ENCODE data around the gene PRSS56.
"Not testable (repeated sequence)": the region's sequence is repeated elsewhere in the genome, so short reads cannot be mapped to it uniquely, and the experiment has no call there.

PRSS56 gene

GRCh38 chr2:232525199-232525598 is 5.0 kb downstream of the PRSS56 start:
- Histone ChIP-seq H3K9me3 (ENCODE audit: control insufficient read depth, low read length) (no peaks in the 10 kb centered on the region), H3K27me3 (replicated peaks; ENCODE audit: control insufficient read depth, insufficient read depth, low read length, poor library complexity, severe bottlenecking) (peaks cover 40% of the 10 kb centered on the region), H3K4me1 (ENCODE audit: control insufficient read depth, insufficient read depth, low read length, poor library complexity, severe bottlenecking) (peaks cover 27% of the 10 kb centered on the region)

GRCh38 chr2:232525791-232526371 is 5.7 kb downstream of the PRSS56 start, which contains the start of gene CHRND:
Gene CHRND, plus strand, starts transcription at chr2:232526160. Its CDS starts 56 bp downstream, at chr2:232526216.
- Histone ChIP-seq H3K27ac (ENCODE audit: insufficient read depth, low read length, poor library complexity, severe bottlenecking) (no peak within 1 kb of the TSS), H3K9me3 (ENCODE audit: control insufficient read depth, low read length) (no peaks in the 10 kb centered on the region), H3K27me3 (replicated peaks; ENCODE audit: control insufficient read depth, insufficient read depth, low read length, poor library complexity, severe bottlenecking) (peaks cover 40% of the 10 kb centered on the region), H3K4me1 (ENCODE audit: control insufficient read depth, insufficient read depth, low read length, poor library complexity, severe bottlenecking) (peaks cover 27% of the 10 kb centered on the region), H3K4me3 (ENCODE audit: insufficient read depth, low read depth, low read length, poor library complexity, severe bottlenecking) (no peak within 1 kb of the TSS), H3K36me3 (ENCODE audit: control insufficient read depth, insufficient read depth, low read length) (no peaks in the 10 kb centered on the region)
- DNase-seq = no peak

More at GRCh38 chr2:232525199-232525598, 5.0 kb downstream of the PRSS56 start:
- DNase-seq = no peak
- Histone ChIP-seq H3K4me3 (ENCODE audit: insufficient read depth, low read depth, low read length, poor library complexity, severe bottlenecking) (no peak overlapping the region), H3K36me3 (ENCODE audit: control insufficient read depth, insufficient read depth, low read length) (no peaks in the 10 kb centered on the region), H3K27ac (ENCODE audit: insufficient read depth, low read length, poor library complexity, severe bottlenecking) (no peak overlapping the region)

- DNase-seq = no peak
- peaks cover 27% of the 10 kb centered on the region for H3K4me1 ChIP-seq (ENCODE audit: control insufficient read depth, insufficient read depth, low read length, poor library complexity, severe bottlenecking)
- no peaks in the 10 kb centered on the region for H3K36me3 ChIP-seq (ENCODE audit: control insufficient read depth, insufficient read depth, low read length)
- H3K27me3 ChIP-seq (replicated peaks; ENCODE audit: control insufficient read depth, insufficient read depth, low read length, poor library complexity, severe bottlenecking) = peaks cover 37% of the 10 kb centered on the region
- H3K9me3 ChIP-seq (ENCODE audit: control insufficient read depth, low read length) = no peaks in the 10 kb centered on the region
- H3K27ac ChIP-seq (ENCODE audit: insufficient read depth, low read length, poor library complexity, severe bottlenecking) = no peak overlapping the region
- no peak overlapping the region for H3K4me3 ChIP-seq (ENCODE audit: insufficient read depth, low read depth, low read length, poor library complexity, severe bottlenecking)
Measured at GRCh38 chr2:232526372-232526941, 6.3 kb downstream of the PRSS56 start.

GRCh38 chr2:232527905-232528470 is 7.8 kb downstream of the PRSS56 start:
- H3K4me3 ChIP-seq (ENCODE audit: insufficient read depth, low read depth, low read length, poor library complexity, severe bottlenecking) = no peak overlapping the region
- no peak for DNase-seq
- no peak overlapping the region for H3K27ac ChIP-seq (ENCODE audit: insufficient read depth, low read length, poor library complexity, severe bottlenecking)
- no peaks in the 10 kb centered on the region for H3K9me3 ChIP-seq (ENCODE audit: control insufficient read depth, low read length)
- H3K4me1 ChIP-seq (ENCODE audit: control insufficient read depth, insufficient read depth, low read length, poor library complexity, severe bottlenecking) = peaks cover 14% of the 10 kb centered on the region
- H3K27me3 ChIP-seq (replicated peaks; ENCODE audit: control insufficient read depth, insufficient read depth, low read length, poor library complexity, severe bottlenecking) = peaks cover 22% of the 10 kb centered on the region
- H3K36me3 ChIP-seq (ENCODE audit: control insufficient read depth, insufficient read depth, low read length) = no peaks in the 10 kb centered on the region

GRCh38 chr2:232528746-232529460 is 8.7 kb downstream of the PRSS56 start:
- H3K36me3 ChIP-seq (ENCODE audit: control insufficient read depth, insufficient read depth, low read length) = no peaks in the 10 kb centered on the region

GRCh38 chr2:232529806-232530547 is 9.8 kb downstream of the PRSS56 start:
- peaks cover 3% of the 10 kb centered on the region for H3K27me3 ChIP-seq (replicated peaks; ENCODE audit: control insufficient read depth, insufficient read depth, low read length, poor library complexity, severe bottlenecking)
- H3K9me3 ChIP-seq (ENCODE audit: control insufficient read depth, low read length) = no peaks in the 10 kb centered on the region
- H3K4me3 ChIP-seq (ENCODE audit: insufficient read depth, low read depth, low read length, poor library complexity, severe bottlenecking) = no peak overlapping the region
- H3K27ac ChIP-seq (ENCODE audit: insufficient read depth, low read length, poor library complexity, severe bottlenecking) = no peak overlapping the region
- H3K36me3 ChIP-seq (ENCODE audit: control insufficient read depth, insufficient read depth, low read length) = no peaks in the 10 kb centered on the region
- DNase-seq = no peak
- H3K4me1 ChIP-seq (ENCODE audit: control insufficient read depth, insufficient read depth, low read length, poor library complexity, severe bottlenecking) = no peaks in the 10 kb centered on the region

More at GRCh38 chr2:232528746-232529460, 8.7 kb downstream of the PRSS56 start:
- DNase-seq = no peak
- Histone ChIP-seq H3K4me3 (ENCODE audit: insufficient read depth, low read depth, low read length, poor library complexity, severe bottlenecking) (no peak overlapping the region), H3K27ac (ENCODE audit: insufficient read depth, low read length, poor library complexity, severe bottlenecking) (no peak overlapping the region), H3K9me3 (ENCODE audit: control insufficient read depth, low read length) (no peaks in the 10 kb centered on the region), H3K27me3 (replicated peaks; ENCODE audit: control insufficient read depth, insufficient read depth, low read length, poor library complexity, severe bottlenecking) (peaks cover 13% of the 10 kb centered on the region), H3K4me1 (ENCODE audit: control insufficient read depth, insufficient read depth, low read length, poor library complexity, severe bottlenecking) (peaks cover 5% of the 10 kb centered on the region)

- Histone ChIP-seq H3K9me3 (ENCODE audit: control insufficient read depth, low read length) (no peaks in the 10 kb centered on the region), H3K36me3 (ENCODE audit: control insufficient read depth, insufficient read depth, low read length) (no peaks in the 10 kb centered on the region), H3K4me3 (ENCODE audit: insufficient read depth, low read depth, low read length, poor library complexity, severe bottlenecking) (no peak overlapping the region), H3K27me3 (replicated peaks; ENCODE audit: control insufficient read depth, insufficient read depth, low read length, poor library complexity, severe bottlenecking) (no peaks in the 10 kb centered on the region), H3K27ac (ENCODE audit: insufficient read depth, low read length, poor library complexity, severe bottlenecking) (no peak overlapping the region), H3K4me1 (ENCODE audit: control insufficient read depth, insufficient read depth, low read length, poor library complexity, severe bottlenecking) (no peaks in the 10 kb centered on the region)
- no peak for DNase-seq
Measured at GRCh38 chr2:232530626-232531260, 10.6 kb downstream of the PRSS56 start.

- Histone ChIP-seq H3K4me3 (ENCODE audit: insufficient read depth, low read depth, low read length, poor library complexity, severe bottlenecking) (no peak overlapping the region), H3K27me3 (replicated peaks; ENCODE audit: control insufficient read depth, insufficient read depth, low read length, poor library complexity, severe bottlenecking) (no peaks in the 10 kb centered on the region)
Measured at GRCh38 chr2:232532419-232532818, 12.2 kb downstream of the PRSS56 start.

GRCh38 chr2:232532821-232533220 is 12.6 kb downstream of the PRSS56 start:
- H3K27me3 ChIP-seq (replicated peaks; ENCODE audit: control insufficient read depth, insufficient read depth, low read length, poor library complexity, severe bottlenecking); DNase-seq; H3K27ac ChIP-seq (ENCODE audit: insufficient read depth, low read length, poor library complexity, severe bottlenecking); H3K4me3 ChIP-seq (ENCODE audit: insufficient read depth, low read depth, low read length, poor library complexity, severe bottlenecking); H3K36me3 ChIP-seq (ENCODE audit: control insufficient read depth, insufficient read depth, low read length); H3K9me3 ChIP-seq (ENCODE audit: control insufficient read depth, low read length); H3K4me1 ChIP-seq (ENCODE audit: control insufficient read depth, insufficient read depth, low read length, poor library complexity, severe bottlenecking): not testable (repeated sequence)

More at GRCh38 chr2:232532419-232532818, 12.2 kb downstream of the PRSS56 start:
- no peaks in the 10 kb centered on the region for H3K9me3 ChIP-seq (ENCODE audit: control insufficient read depth, low read length)
- no peak overlapping the region for H3K27ac ChIP-seq (ENCODE audit: insufficient read depth, low read length, poor library complexity, severe bottlenecking)
- no peak for DNase-seq
- H3K36me3 ChIP-seq (ENCODE audit: control insufficient read depth, insufficient read depth, low read length) = no peaks in the 10 kb centered on the region
- H3K4me1 ChIP-seq (ENCODE audit: control insufficient read depth, insufficient read depth, low read length, poor library complexity, severe bottlenecking) = no peaks in the 10 kb centered on the region

All from effector memory CD4-positive, alpha-beta T cell (primary cell).